ENCODE measurements around the gene SAMHD1. TPM values are rescaled to one million over a fixed set of nuclear protein-coding genes. Genes with fewer than 3 reads are reported as not detected.
"Not testable (repeated sequence)": the region's sequence is repeated elsewhere in the genome, so short reads cannot be mapped to it uniquely, and the experiment has no call there.

The SAMHD1 gene
- total RNA-seq, 2 experiments from 2014 or later: 318 to 346 TPM

DNA sequence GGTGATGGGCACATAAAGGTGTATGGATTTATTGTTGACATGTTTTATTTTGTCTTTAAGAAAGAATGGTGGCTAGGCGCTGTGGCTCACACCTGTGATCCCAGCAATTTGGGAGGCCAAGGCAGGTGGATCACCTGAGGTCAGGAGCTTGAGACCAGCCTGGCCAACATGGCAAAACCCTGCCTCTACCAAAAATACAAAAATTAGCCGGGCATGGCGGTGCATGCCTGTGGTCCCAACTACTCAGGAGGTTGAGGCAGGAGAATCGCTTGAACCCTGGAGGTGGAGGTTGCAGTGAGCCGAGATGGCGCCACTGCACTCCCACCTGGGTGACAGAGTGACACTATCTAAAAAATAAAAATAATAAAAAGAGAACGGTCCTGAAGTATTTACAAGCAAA, 45.4 kb downstream of the SAMHD1 start:
- H3K36me3 Mint-ChIP-seq (ENCODE audit: low read depth): peaks cover 58% of the 10 kb centered on the region
- POLR2A ChIA-PET; H3K9me3 Mint-ChIP-seq (ENCODE audit: insufficient read depth); DNase-seq; H3K27me3 Mint-ChIP-seq (ENCODE audit: low read depth); ATAC-seq; H3K4me3 Mint-ChIP-seq: not testable (repeated sequence)
- peak overlapping the region; percentile 30 for H3K27ac Mint-ChIP-seq
- CTCF ChIA-PET: interaction anchor here (1.5 to 3.2 kb wide), 2 partner anchors 12 to 13 kb away, joined by 3 to 15 read pairs; no protein-coding TSS in a partner anchor
- H3K4me1 Mint-ChIP-seq (ENCODE audit: low read depth): peaks cover 29% of the 10 kb centered on the region

DNA sequence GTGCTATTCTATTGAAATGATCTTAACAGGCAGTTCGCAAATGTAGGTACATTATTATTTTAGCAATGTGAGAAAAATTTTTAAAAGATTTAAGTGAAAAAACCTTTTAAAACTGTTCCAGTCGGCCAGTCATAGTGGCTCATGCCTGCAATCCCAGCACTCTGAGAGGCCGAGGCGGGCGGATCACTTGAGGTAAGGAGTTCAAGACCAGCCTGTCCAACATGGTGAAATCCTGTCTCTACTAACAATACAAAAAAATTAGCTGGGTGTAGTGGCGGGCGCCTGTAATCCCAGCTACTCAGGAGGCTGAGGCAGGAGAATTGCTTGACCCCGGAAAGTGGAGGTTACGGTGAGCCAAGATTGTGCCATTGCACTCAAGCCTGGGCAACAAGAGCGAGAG, 45.9 kb downstream of the SAMHD1 start:
- POLR2A ChIA-PET; H3K27me3 Mint-ChIP-seq (ENCODE audit: low read depth); H3K9me3 Mint-ChIP-seq (ENCODE audit: insufficient read depth); H3K4me3 Mint-ChIP-seq; ATAC-seq; DNase-seq: not testable (repeated sequence)
- peak overlapping the region; percentile 30 for H3K27ac Mint-ChIP-seq
- CTCF ChIA-PET: interaction anchor here (1.5 to 3.2 kb wide), 2 partner anchors 12 to 14 kb away, joined by 3 to 15 read pairs; no protein-coding TSS in a partner anchor
- peaks cover 29% of the 10 kb centered on the region for H3K4me1 Mint-ChIP-seq (ENCODE audit: low read depth)
- peaks cover 59% of the 10 kb centered on the region for H3K36me3 Mint-ChIP-seq (ENCODE audit: low read depth)

DNA sequence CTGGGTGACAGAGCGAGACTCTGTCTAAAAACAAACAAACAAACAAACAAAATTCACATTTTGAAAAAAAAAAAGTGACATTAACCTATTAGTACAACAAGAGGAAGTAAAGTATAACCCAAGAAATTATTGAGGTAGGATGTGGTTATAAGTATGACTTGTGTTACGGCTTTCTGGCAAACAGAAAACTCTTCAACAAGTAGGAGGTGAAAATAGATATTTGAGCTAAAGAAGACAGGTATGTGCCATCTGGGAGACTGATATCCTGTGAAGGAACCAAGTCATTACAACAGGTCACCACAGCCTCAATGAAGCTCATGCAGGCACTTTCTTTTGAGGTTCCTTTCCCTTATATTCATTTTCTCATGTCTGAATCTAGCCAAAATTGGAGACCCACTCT, 46.8 kb downstream of the SAMHD1 start:
- Mint-ChIP-seq H3K36me3 (ENCODE audit: low read depth) (peaks cover 56% of the 10 kb centered on the region), H3K27ac (peak overlapping the region; percentile 78), H3K27me3 (ENCODE audit: low read depth) (no peaks in the 10 kb centered on the region), H3K4me1 (ENCODE audit: low read depth) (peaks cover 29% of the 10 kb centered on the region), H3K9me3 (ENCODE audit: insufficient read depth) (no peaks in the 10 kb centered on the region), H3K4me3 (peak overlapping the region; percentile 44)
- ChIA-PET POLR2A (interaction anchor here (0.7 kb wide), 1 partner anchor 281 kb away, joined by 3 read pairs; no protein-coding TSS in a partner anchor), CTCF (interaction anchor here (1.1 to 3.2 kb wide), 3 partner anchors 15 to 18 kb away, joined by 3 to 15 read pairs (median 4); no protein-coding TSS in a partner anchor)
- DNase-seq: no peak
- ATAC-seq: peak; percentile 51

DNA sequence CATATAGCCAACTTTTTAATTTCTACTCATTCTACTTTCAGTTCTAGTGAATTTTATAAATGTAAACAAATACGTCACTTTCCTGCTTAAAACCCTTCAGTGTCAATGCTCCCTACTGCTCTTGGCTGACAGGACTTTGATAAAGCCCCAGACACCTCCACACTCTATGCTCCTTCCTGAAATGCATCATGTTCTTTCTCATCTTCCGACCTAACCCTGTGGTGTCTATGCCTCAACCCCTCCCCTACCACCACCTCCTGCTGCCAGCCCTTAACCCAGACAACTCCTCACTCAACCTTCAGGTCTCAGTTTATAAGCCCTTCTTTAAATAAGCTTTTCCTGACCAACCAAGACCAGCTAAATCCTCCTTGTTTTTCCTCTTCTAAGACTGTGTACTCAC, 56.5 kb downstream of the SAMHD1 start:
- Mint-ChIP-seq H3K4me3 (no peak overlapping the region), H3K4me1 (ENCODE audit: low read depth) (peaks cover 7% of the 10 kb centered on the region), H3K27me3 (ENCODE audit: low read depth) (no peaks in the 10 kb centered on the region), H3K9me3 (ENCODE audit: insufficient read depth) (no peaks in the 10 kb centered on the region), H3K36me3 (ENCODE audit: low read depth) (peaks cover 67% of the 10 kb centered on the region), H3K27ac (no peak overlapping the region)
- ChIA-PET POLR2A (interaction anchor here (1.8 kb wide), 1 partner anchor 8 kb away, joined by 4 read pairs; no protein-coding TSS in a partner anchor), CTCF (interaction anchor here (1.0 to 1.7 kb wide), 2 partner anchors 25 to 27 kb away, joined by 3 to 5 read pairs; no protein-coding TSS in a partner anchor)
- no peak for DNase-seq
- no peak for ATAC-seq

DNA sequence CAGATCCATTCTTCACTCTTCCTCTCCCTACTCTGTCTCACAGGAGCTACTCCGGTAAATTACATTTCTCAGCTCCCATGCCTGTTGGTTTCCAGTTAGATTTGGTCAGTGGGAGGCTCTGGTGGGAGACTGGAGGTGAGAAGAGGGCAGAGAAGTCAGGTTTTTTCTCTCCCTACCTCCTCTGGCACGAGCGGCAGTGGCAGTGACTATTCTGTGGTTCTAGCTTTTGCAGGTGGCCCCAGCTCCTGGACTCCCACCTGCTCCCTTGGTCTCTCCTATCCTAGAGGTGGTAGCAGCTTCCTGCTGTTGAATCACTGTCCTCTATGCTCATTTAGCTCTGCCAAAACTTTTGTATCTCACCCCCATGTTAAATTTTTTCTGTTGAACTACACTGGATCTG, 57.7 kb downstream of the SAMHD1 start:
- POLR2A ChIA-PET: interaction anchor here (1.8 kb wide), 1 partner anchor 9 kb away, joined by 4 read pairs; no protein-coding TSS in a partner anchor
- H3K4me3 Mint-ChIP-seq: no peak overlapping the region
- ATAC-seq: no peak

DNA sequence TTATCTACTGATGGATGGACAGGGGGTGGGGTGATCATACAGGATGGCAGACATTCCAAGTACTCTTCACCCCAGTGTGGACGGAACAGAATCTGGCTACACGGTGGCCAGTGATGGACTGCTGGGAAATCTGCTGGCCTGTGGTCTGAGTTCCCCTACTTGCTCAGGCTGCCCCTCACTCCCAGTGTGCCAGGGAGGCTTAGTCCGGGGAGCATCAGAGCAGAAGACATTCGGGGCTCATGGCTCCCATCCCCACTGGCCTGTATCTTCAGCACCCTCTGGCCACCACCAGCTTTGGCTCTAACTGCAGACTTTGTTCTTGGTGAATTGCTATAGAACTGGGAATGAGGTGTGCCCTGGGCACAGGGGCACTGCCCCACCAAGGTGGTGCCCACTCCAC, 60.3 kb downstream of the SAMHD1 start:
- no peak overlapping the region for H3K4me3 Mint-ChIP-seq
- peaks cover 12% of the 10 kb centered on the region for H3K4me1 Mint-ChIP-seq (ENCODE audit: low read depth)
- H3K27me3 Mint-ChIP-seq (ENCODE audit: low read depth): no peaks in the 10 kb centered on the region
- ATAC-seq (no peak), DNase-seq (no peak)
- no peak overlapping the region for H3K27ac Mint-ChIP-seq
- H3K36me3 Mint-ChIP-seq (ENCODE audit: low read depth): peaks cover 58% of the 10 kb centered on the region
- no peaks in the 10 kb centered on the region for H3K9me3 Mint-ChIP-seq (ENCODE audit: insufficient read depth)
- ChIA-PET POLR2A (no interaction called here), CTCF (no interaction called here)

More for the DNA sequence above, 57.7 kb downstream of the SAMHD1 start:
- CTCF ChIA-PET: interaction anchor here (1.9 kb wide), 1 partner anchor 139 kb away, joined by 4 read pairs; no protein-coding TSS in a partner anchor
- Mint-ChIP-seq H3K27ac (peak overlapping the region; percentile 23), H3K36me3 (ENCODE audit: low read depth) (peaks cover 69% of the 10 kb centered on the region), H3K9me3 (ENCODE audit: insufficient read depth) (no peaks in the 10 kb centered on the region), H3K27me3 (ENCODE audit: low read depth) (no peaks in the 10 kb centered on the region), H3K4me1 (ENCODE audit: low read depth) (peaks cover 7% of the 10 kb centered on the region)
- no peak for DNase-seq

DNA sequence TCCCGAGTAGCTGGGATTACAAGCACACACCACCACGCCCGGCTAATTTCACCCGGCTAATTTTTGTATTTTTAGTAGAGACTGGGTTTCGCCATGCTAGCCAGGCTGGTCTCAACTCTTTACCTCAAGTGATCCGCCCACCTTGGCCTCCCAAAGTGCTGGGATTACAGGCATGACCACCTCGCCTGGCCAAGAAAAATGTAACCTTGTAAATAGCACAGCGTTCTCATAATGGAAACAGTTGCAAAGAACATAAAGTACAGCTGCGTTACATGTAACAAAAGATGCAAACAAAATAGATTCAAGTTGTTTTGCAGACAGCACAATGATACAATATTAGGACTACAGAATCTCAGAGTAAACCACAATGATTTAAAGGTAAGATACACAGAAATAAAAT, 60.9 kb downstream of the SAMHD1 start:
- ATAC-seq (no peak), DNase-seq (no peak)
- POLR2A ChIA-PET: no interaction called here
- Mint-ChIP-seq H3K4me1 (ENCODE audit: low read depth) (peaks cover 12% of the 10 kb centered on the region), H3K36me3 (ENCODE audit: low read depth) (peaks cover 55% of the 10 kb centered on the region), H3K27me3 (ENCODE audit: low read depth) (no peaks in the 10 kb centered on the region), H3K4me3 (no peak overlapping the region), H3K9me3 (ENCODE audit: insufficient read depth) (no peaks in the 10 kb centered on the region), H3K27ac (no peak overlapping the region)
- CTCF ChIA-PET: interaction anchor here (1.4 to 2.3 kb wide), 2 partner anchors 24 to 136 kb away, joined by 4 to 5 read pairs; no protein-coding TSS in a partner anchor

DNA sequence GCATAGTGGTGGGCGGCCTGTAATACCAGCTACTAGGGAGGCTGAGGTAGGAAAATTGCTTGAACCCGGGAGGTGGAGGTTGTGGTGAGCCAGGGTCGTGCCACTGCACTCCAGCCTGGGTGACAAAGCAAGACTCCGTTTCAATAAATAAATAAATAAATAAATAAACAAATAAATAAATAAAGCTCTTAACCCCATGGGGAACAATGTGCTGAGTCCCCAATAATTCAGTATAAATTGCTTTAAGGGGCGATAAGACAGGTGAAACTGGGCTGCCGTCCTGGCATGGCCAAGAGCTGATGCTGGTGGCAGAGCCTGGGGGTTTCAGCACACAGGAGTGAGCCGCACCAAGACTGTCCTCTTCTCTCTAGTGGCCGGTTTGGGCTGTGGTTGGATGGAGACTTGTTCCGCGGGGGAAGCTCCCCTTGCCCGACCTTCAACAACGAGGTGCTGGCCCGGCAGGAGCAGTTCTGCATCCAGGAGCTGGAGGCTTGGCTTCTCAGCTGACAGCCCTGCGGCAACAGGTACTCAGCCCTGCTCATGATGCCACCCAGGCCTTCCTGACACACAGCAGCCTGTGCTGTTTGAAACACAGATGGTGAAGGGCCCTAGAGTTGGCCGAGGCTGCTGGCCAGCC, 62.5 kb downstream of the SAMHD1 start:
- POLR2A ChIA-PET: no interaction called here
- peaks cover 52% of the 10 kb centered on the region for H3K36me3 Mint-ChIP-seq (ENCODE audit: low read depth)

DNA sequence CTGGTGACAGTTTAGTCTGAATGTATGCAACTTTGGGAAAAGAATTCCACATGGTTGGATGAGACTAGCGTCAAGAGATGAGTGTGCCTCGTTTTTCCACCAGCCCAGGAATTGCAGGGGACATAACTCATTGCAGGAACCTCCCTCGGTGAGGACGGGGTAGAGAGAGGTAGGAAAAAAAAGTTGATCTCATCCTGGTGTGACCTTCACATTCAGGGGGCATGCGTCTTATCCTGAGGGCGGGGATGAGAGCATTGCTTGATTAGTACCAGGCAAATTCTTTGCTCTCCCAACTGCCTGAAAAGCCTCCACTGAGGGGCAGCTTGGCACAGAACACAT, 63.8 kb downstream of the SAMHD1 start:
- no peaks in the 10 kb centered on the region for H3K27me3 Mint-ChIP-seq (ENCODE audit: low read depth)
- peaks cover 40% of the 10 kb centered on the region for H3K36me3 Mint-ChIP-seq (ENCODE audit: low read depth)
- H3K27ac Mint-ChIP-seq: peak overlapping the region; percentile 64
- POLR2A ChIA-PET: no interaction called here
- DNase-seq: no peak
- no peak overlapping the region for H3K4me3 Mint-ChIP-seq
- H3K9me3 Mint-ChIP-seq (ENCODE audit: insufficient read depth): no peaks in the 10 kb centered on the region
- CTCF ChIA-PET: interaction anchor here (1.1 to 1.9 kb wide), 5 partner anchors 10 to 275 kb away, joined by 3 to 10 read pairs (median 4); partner anchors contain the start of gene DSN1
- H3K4me1 Mint-ChIP-seq (ENCODE audit: low read depth): peaks cover 12% of the 10 kb centered on the region
- no peak for ATAC-seq

More for the DNA sequence above, 62.5 kb downstream of the SAMHD1 start:
- no peak for DNase-seq
- Mint-ChIP-seq H3K9me3 (ENCODE audit: insufficient read depth) (no peaks in the 10 kb centered on the region), H3K27me3 (ENCODE audit: low read depth) (no peaks in the 10 kb centered on the region), H3K4me3 (no peak overlapping the region), H3K27ac (no peak overlapping the region), H3K4me1 (ENCODE audit: low read depth) (peaks cover 12% of the 10 kb centered on the region)
- no peak for ATAC-seq
- CTCF ChIA-PET: interaction anchor here (1.1 to 2.3 kb wide), 5 partner anchors 23 to 277 kb away, joined by 3 to 5 read pairs (median 4); no protein-coding TSS in a partner anchor

DNA sequence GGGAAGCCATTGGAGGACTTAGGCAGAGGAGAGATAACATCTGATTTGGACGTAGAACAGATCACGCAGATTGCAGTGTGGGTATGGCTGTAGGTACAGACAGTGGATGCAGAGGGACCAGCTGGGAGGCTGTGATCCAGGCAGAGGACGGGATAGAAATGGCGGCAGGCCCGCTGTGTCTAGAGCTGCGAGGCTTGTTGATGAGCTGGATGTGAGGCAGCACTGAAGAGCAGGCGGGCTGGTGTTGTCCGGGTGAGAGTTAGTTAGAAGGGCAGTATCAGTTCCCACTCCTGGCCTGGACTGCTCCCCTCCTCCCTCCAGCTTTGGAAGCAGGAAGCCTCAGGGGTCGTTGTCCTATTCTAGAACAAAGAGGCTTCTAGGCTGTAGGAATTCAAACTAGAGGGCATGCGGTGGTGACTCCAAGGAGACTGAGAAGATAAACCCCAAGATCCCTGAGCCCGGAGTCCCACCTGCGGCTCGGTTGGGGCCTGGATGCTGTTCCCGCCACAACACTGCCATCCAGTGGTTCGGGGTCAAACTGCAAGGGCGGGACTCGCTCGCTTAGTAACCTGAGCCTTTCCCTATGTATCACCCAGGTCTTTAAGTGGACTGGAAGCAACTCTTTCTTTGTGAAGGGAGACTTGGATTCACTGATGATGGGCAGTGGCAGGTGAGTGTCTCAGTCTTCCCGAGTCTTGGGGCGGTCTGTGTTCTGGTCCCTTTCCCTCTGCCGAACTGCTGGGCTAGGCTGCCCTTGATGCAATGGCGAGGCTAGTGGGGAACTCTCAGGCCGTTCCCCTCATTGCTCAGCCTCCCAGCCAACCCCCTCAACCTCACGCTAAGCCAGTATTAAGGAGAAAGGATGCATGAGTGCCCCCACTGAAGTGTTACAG, 64.4 kb downstream of the SAMHD1 start:
- peak overlapping the region; percentile 64 for H3K27ac Mint-ChIP-seq

DNA sequence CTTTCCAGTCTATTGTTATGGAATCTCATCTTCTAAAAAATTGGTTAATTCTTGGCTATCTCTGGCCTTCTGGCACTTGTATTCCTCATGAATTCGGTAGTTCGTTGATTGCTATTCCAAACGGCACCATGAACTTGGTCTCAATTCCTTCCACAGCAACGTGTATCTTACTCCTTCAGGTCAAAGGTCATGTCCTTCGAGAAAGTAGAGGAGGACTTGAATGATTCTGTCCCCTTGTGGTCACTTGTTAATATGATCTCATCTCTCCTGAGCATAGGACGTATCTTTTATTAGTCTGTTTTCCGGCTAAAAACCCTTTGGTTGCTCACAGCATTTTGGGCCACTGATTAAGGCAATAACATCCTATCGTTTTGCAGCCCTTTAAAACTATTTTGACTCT, 66.2 kb downstream of the SAMHD1 start:
- Mint-ChIP-seq H3K36me3 (ENCODE audit: low read depth) (peaks cover 25% of the 10 kb centered on the region), H3K4me3 (no peak overlapping the region), H3K4me1 (ENCODE audit: low read depth) (peaks cover 12% of the 10 kb centered on the region), H3K27ac (no peak overlapping the region), H3K9me3 (ENCODE audit: insufficient read depth) (no peaks in the 10 kb centered on the region), H3K27me3 (ENCODE audit: low read depth) (no peaks in the 10 kb centered on the region)
- DNase-seq: no peak
- POLR2A ChIA-PET: no interaction called here
- no peak for ATAC-seq
- CTCF ChIA-PET: interaction anchor here (0.6 to 1.8 kb wide), 3 partner anchors 34 to 272 kb away, joined by 3 to 4 read pairs (median 3); no protein-coding TSS in a partner anchor

More for the DNA sequence above, 64.4 kb downstream of the SAMHD1 start:
- POLR2A ChIA-PET: interaction anchor here (0.6 kb wide), 1 partner anchor 56 kb away, joined by 4 read pairs; no protein-coding TSS in a partner anchor
- CTCF ChIA-PET: interaction anchor here (0.6 to 1.9 kb wide), 22 partner anchors 9 to 282 kb away, joined by 3 to 10 read pairs (median 3); partner anchors contain the start of genes DSN1, NDRG3 and RAB5IF
- Mint-ChIP-seq H3K4me3 (no peak overlapping the region), H3K36me3 (ENCODE audit: low read depth) (peaks cover 36% of the 10 kb centered on the region), H3K9me3 (ENCODE audit: insufficient read depth) (no peaks in the 10 kb centered on the region), H3K27me3 (ENCODE audit: low read depth) (no peaks in the 10 kb centered on the region), H3K4me1 (ENCODE audit: low read depth) (peaks cover 12% of the 10 kb centered on the region)
- DNase-seq (peak; percentile 86), ATAC-seq (peak; percentile 84)

Measured in activated CD8-positive, alpha-beta T cell treated with anti-CD3 and anti-CD28 coated beads, Interleukin-2, amount 10 ng/mL, durations not matched to agents 7 days and 5 days (primary cell).